SK-MEL-5 (cell line): ENCODE data around the gene ARPC1B. TPM values are rescaled to one million over a fixed set of nuclear protein-coding genes. Genes with fewer than 3 reads are reported as not detected.
A peak's percentile ranks its signal among the peaks of the same experiment; 100 is the strongest.
"Not testable (repeated sequence)": the region's sequence is repeated elsewhere in the genome, so short reads cannot be mapped to it uniquely, and the experiment has no call there.

ENCODE experiments used
- DNase-seq: peaks from one replicate; pipeline ENCODE4 v3.0.0-alpha.2; 2016; ENCODE audit warnings: low read depth, low spot score
- in situ Hi-C: cut with HindIII; loops from 2 replicates; pipeline ENCODE4 v1.10.0; 2016; ENCODE audit warnings: low sequenced_read_pairs, high pct_unique_total_duplicates, low pct_unique_long_range_greater_than_20kb
- total RNA-seq: library from RNA; depleted of rRNA; stranded (reverse); fragments of >200 nt; shearing (Covaris generic); gene quantifications from 2 replicates; pipeline ENCODE4 v1.2.3, GENCODE V29; 2014; rRNA removed

Gene ARPC1B
- total RNA-seq, 1 experiment from 2014 or later, result 1,714 TPM

GRCh38 chr7:99422186-99422585 lies 47.7 kb downstream of the ARPC1B start:
- DNase-seq, result no peak
- in situ Hi-C loops, result no loop called here

- in situ Hi-C loops, result no loop called here
- no peak for DNase-seq
These were observed 48.1 kb downstream of the ARPC1B start for GRCh38 chr7:99422625-99423024.

- DNase-seq, result no peak
- in situ Hi-C loops, result no loop called here
These were observed 50.6 kb downstream of the ARPC1B start for GRCh38 chr7:99424932-99425730.

GRCh38 chr7:99428972-99429566 lies 54.5 kb downstream of the ARPC1B start:
- DNase-seq, result peak; percentile 46
- in situ Hi-C loops, result no loop called here

GRCh38 chr7:99429756-99430155 lies 55.2 kb downstream of the ARPC1B start:
- in situ Hi-C loops, result no loop called here
- no peak for DNase-seq

- in situ Hi-C loops, DNase-seq: not testable (repeated sequence)
These were observed 57.4 kb downstream of the ARPC1B start for GRCh38 chr7:99431756-99432540.

GRCh38 chr7:99433158-99433557 lies 58.6 kb downstream of the ARPC1B start:
- in situ Hi-C loops, result no loop called here

GRCh38 chr7:99437946-99438572 lies 63.5 kb downstream of the ARPC1B start:
- DNase-seq, result no peak
- in situ Hi-C loops, result no loop called here

More at GRCh38 chr7:99433158-99433557, 58.6 kb downstream of the ARPC1B start:
- no peak for DNase-seq

GRCh38 chr7:99438573-99439480 lies 64.3 kb downstream of the ARPC1B start, which contains the start of the genes CPSF4 and PTCD1:
TSS of gene CPSF4 (plus strand) at chr7:99438943. CDS start at chr7:99439083, 140 bp downstream.
TSS of gene PTCD1 (minus strand) at chr7:99438798. CDS start at chr7:99435242, 3,556 bp downstream.
- in situ Hi-C loops, result no loop called here

GRCh38 chr7:99440195-99440594 lies 65.7 kb downstream of the ARPC1B start:
- DNase-seq, result peak; percentile 37
- in situ Hi-C loops, result no loop called here

More at GRCh38 chr7:99438573-99439480, 64.3 kb downstream of the ARPC1B start, which contains the start of the genes CPSF4 and PTCD1:
- peak; percentile 98 for DNase-seq

Other genes with a start within 250 kb of the ARPC1B start
- 40.8 and 42.1 TPM in 2 replicates for gene SMURF1, start 230.6 kb upstream of the ARPC1B start, total RNA-seq
- gene KPNA7, start 166.6 kb upstream of the ARPC1B start, total RNA-seq, result not detected in 2 replicates
- not detected in 2 replicates for gene MYH16, start 101.9 kb upstream of the ARPC1B start, total RNA-seq
- 317 and 342 TPM in 2 replicates for gene ARPC1A, start 48.8 kb upstream of the ARPC1B start, total RNA-seq
- gene PDAP1, start 33.9 kb downstream of the ARPC1B start, total RNA-seq, result 54.2 and 55.6 TPM in 2 replicates
- gene BUD31, start 34.2 kb downstream of the ARPC1B start, total RNA-seq, result 228 and 236 TPM in 2 replicates
- gene PTCD1, start 64.1 kb downstream of the ARPC1B start, total RNA-seq, result 17.4 and 18.4 TPM in 2 replicates
- 48.8 and 53.7 TPM in 2 replicates for gene CPSF4, start 64.2 kb downstream of the ARPC1B start, total RNA-seq
- gene ATP5MF, start 91.4 kb downstream of the ARPC1B start, total RNA-seq, result 998 and 1,034 TPM in 2 replicates
- gene ZNF789, start 98.2 kb downstream of the ARPC1B start, total RNA-seq, result 14.2 and 15.9 TPM in 2 replicates
- 36.5 and 40.5 TPM in 2 replicates for gene ZNF394, start 125.6 kb downstream of the ARPC1B start, total RNA-seq
- 24.6 and 26.2 TPM in 2 replicates for gene ZKSCAN5, start 129.9 kb downstream of the ARPC1B start, total RNA-seq
- 16.5 and 19.5 TPM in 2 replicates for gene FAM200A, start 177.4 kb downstream of the ARPC1B start, total RNA-seq
- gene ZNF655, start 183.9 kb downstream of the ARPC1B start, total RNA-seq, result 105 and 110 TPM in 2 replicates
- 0.53 TPM in 1 of 2 replicates, not detected in the other for gene TMEM225B, start 223.5 kb downstream of the ARPC1B start, total RNA-seq
- 16.9 and 18.2 TPM in 2 replicates for gene ZSCAN25, start 242.2 kb downstream of the ARPC1B start, total RNA-seq